ENCODE data around the gene ASB9. TPM values are rescaled to one million over a fixed set of nuclear protein-coding genes. Genes with fewer than 3 reads are reported as not detected.

ASB9 gene
- total RNA-seq, 1 donor from 2014 or later, result 2.0 TPM

- intact Hi-C loops (cut with DNase I), result no loop called here
- Histone ChIP-seq H3K9me3 (no peaks in the 10 kb centered on the region), H3K27me3 (no peaks in the 10 kb centered on the region), H3K27ac (no peak overlapping the region), H3K4me1 (no peaks in the 10 kb centered on the region), H3K36me3 (no peaks in the 10 kb centered on the region), H3K4me3 (no peak overlapping the region)
- no peak for DNase-seq (ENCODE audit: extremely low spot score in 2 of 2)
- no peak for TF ChIP-seq POLR2AphosphoS5 (IDR thresholded peaks at IDR 0.05; ENCODE audit: insufficient read depth in 1 of 2, low read depth in 1 of 2)
- no peak for TF ChIP-seq POLR2A (IDR thresholded peaks at IDR 0.05)
- TF ChIP-seq CTCF (IDR thresholded peaks at IDR 0.05), result no peak
Measured at GRCh38 chrX:15271757-15272156, 1.9 kb upstream of the ASB9 start.

GRCh38 chrX:15269120-15269519, 763 bp downstream of the ASB9 start:
- TF ChIP-seq CTCF (IDR thresholded peaks at IDR 0.05) (no peak), POLR2AphosphoS5 (IDR thresholded peaks at IDR 0.05; ENCODE audit: insufficient read depth in 1 of 2, low read depth in 1 of 2) (no peak), POLR2A (IDR thresholded peaks at IDR 0.05) (no peak)
- Histone ChIP-seq H3K36me3 (no peaks in the 10 kb centered on the region), H3K27me3 (no peaks in the 10 kb centered on the region), H3K9me3 (no peaks in the 10 kb centered on the region), H3K4me3 (no peak overlapping the region), H3K27ac (no peak overlapping the region), H3K4me1 (no peaks in the 10 kb centered on the region)
- intact Hi-C loops (cut with DNase I), result no loop called here
- no peak for DNase-seq (ENCODE audit: extremely low spot score in 2 of 2)

- Histone ChIP-seq H3K4me3 (no peak overlapping the region), H3K27ac (no peak overlapping the region), H3K4me1 (no peaks in the 10 kb centered on the region), H3K27me3 (no peaks in the 10 kb centered on the region), H3K36me3 (no peaks in the 10 kb centered on the region), H3K9me3 (no peaks in the 10 kb centered on the region)
- TF ChIP-seq POLR2AphosphoS5 (IDR thresholded peaks at IDR 0.05; ENCODE audit: insufficient read depth in 1 of 2, low read depth in 1 of 2) (no peak), CTCF (IDR thresholded peaks at IDR 0.05) (no peak), POLR2A (IDR thresholded peaks at IDR 0.05) (no peak)
- intact Hi-C loops (cut with DNase I), result no loop called here
- no peak for DNase-seq (ENCODE audit: extremely low spot score in 2 of 2)
Measured at GRCh38 chrX:15254852-15255251, 15.0 kb downstream of the ASB9 start.

GRCh38 chrX:15245896-15246295, 24.0 kb downstream of the ASB9 start:
- Histone ChIP-seq H3K27ac (no peak overlapping the region), H3K27me3 (no peaks in the 10 kb centered on the region), H3K9me3 (no peaks in the 10 kb centered on the region), H3K4me3 (no peak overlapping the region), H3K4me1 (no peaks in the 10 kb centered on the region), H3K36me3 (no peaks in the 10 kb centered on the region)
- DNase-seq (ENCODE audit: extremely low spot score in 2 of 2), result no peak
- TF ChIP-seq POLR2AphosphoS5 (IDR thresholded peaks at IDR 0.05; ENCODE audit: insufficient read depth in 1 of 2, low read depth in 1 of 2), result no peak
- no peak for TF ChIP-seq POLR2A (IDR thresholded peaks at IDR 0.05)
- intact Hi-C loops (cut with DNase I), result no loop called here

GRCh38 chrX:15244421-15244820, 25.5 kb downstream of the ASB9 start:
- H3K36me3 ChIP-seq, result no peaks in the 10 kb centered on the region
- intact Hi-C loops (cut with DNase I), result no loop called here
- H3K4me3 ChIP-seq, result no peak overlapping the region
- no peaks in the 10 kb centered on the region for H3K4me1 ChIP-seq
- H3K9me3 ChIP-seq, result no peaks in the 10 kb centered on the region
- no peaks in the 10 kb centered on the region for H3K27me3 ChIP-seq
- no peak overlapping the region for H3K27ac ChIP-seq
- DNase-seq (ENCODE audit: extremely low spot score in 2 of 2), result no peak
- TF ChIP-seq POLR2AphosphoS5 (IDR thresholded peaks at IDR 0.05; ENCODE audit: insufficient read depth in 1 of 2, low read depth in 1 of 2) (no peak), POLR2A (IDR thresholded peaks at IDR 0.05) (no peak), CTCF (IDR thresholded peaks at IDR 0.05) (no peak)
